Measurements from ENCODE around the gene EFS.

DNA sequence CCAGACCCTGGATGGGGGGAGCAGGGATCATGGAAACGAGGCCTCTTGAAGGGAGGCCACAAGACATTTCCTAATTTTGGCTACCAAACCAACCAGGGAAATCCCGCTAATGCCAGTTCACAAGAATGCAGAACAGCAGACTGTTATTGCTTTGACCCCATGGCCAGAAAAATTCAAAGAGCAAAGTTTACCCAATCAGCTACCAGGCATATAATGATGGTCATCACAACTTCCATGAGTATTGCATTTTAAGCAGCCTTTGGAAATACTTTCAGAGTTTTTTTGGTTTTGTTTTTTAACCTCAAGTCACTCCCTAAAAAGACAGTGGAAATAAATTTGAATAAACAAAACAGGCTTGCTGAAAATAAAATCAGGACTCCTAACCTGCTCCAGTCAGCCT is 7.5 kb upstream of the EFS start, which contains the start of gene IL25:
- TF ChIP-seq RARB (CRISPR knock-in tag; IDR thresholded peaks at IDR 0.05) (no peak), GLIS3 (CRISPR knock-in tag; IDR thresholded peaks at IDR 0.05) (no peak), PATZ1 (CRISPR knock-in tag; IDR thresholded peaks at IDR 0.05; ENCODE audit: borderline replicate concordance) (no peak), ISL1 (CRISPR knock-in tag; IDR thresholded peaks at IDR 0.05) (no peak)
